ENCODE measurements around the gene SLC8A3. TPM values are rescaled to one million over a fixed set of nuclear protein-coding genes. Genes with fewer than 3 reads are reported as not detected.

SLC8A3 gene
- total RNA-seq, 2 experiments from 2014 or later: not detected

- ChIA-PET CTCF (ENCODE audit: unreplicated experiment) (no interaction called here), POLR2A (interaction anchor here (0.5 to 0.6 kb wide), 2 partner anchors 336 to 677 kb away, joined by 3 read pairs; no protein-coding TSS in a partner anchor)
- no peaks in the 10 kb centered on the region for H3K4me1 ChIP-seq (ENCODE audit: insufficient read depth, low read length, poor library complexity, severe bottlenecking)
- H3K4me2 ChIP-seq (ENCODE audit: low read length): no peak overlapping the region
- no peak for TF ChIP-seq EZH2phosphoT487 (IDR thresholded peaks at IDR 0.05; ENCODE audit: borderline replicate concordance, low read depth, low read length)
- TF ChIP-seq CTCF (conservative IDR thresholded peaks at IDR 0.05; ENCODE audit: low read length): peak; percentile 34; the same call in 1 of the 2 replicates
- no peaks in the 10 kb centered on the region for H3K36me3 ChIP-seq (ENCODE audit: insufficient read depth, low read length)
- no peaks in the 10 kb centered on the region for H3K79me2 ChIP-seq (ENCODE audit: insufficient read depth, low read depth, low read length)
- no peak overlapping the region for H3K4me3 ChIP-seq (ENCODE audit: low read depth, low read length, poor library complexity, severe bottlenecking)
- H3K9me2 ChIP-seq (ENCODE audit: insufficient read depth, low read length): no peaks in the 10 kb centered on the region
- no peaks in the 10 kb centered on the region for H4K20me1 ChIP-seq (ENCODE audit: insufficient read depth, low read length)
- intact Hi-C loops (cut with micrococcal nuclease; ENCODE audit: unreplicated experiment): loop anchor here (5.0 kb wide), 1 partner anchor 730 kb away; no protein-coding TSS in a partner anchor
- H3K9me3 ChIP-seq (ENCODE audit: low read length): no peaks in the 10 kb centered on the region
- BruUV-seq (replicated peaks): no TSS peak
- DNase-seq (ENCODE audit: low spot score): no peak
- H3K27ac ChIP-seq (ENCODE audit: low read depth, low read length, poor library complexity, severe bottlenecking): no peak overlapping the region
- no peak overlapping the region for H2AFZ ChIP-seq (ENCODE audit: low read length)
These were observed 101.4 kb downstream of the SLC8A3 start for GRCh38 chr14:70087380-70087697.

- BruUV-seq (replicated peaks): no TSS peak
- TF ChIP-seq EZH2phosphoT487 (IDR thresholded peaks at IDR 0.05; ENCODE audit: borderline replicate concordance, low read depth, low read length) (no peak), CTCF (conservative IDR thresholded peaks at IDR 0.05; ENCODE audit: low read length) (peak; percentile 76)
- Histone ChIP-seq H3K4me1 (ENCODE audit: insufficient read depth, low read length, poor library complexity, severe bottlenecking) (no peaks in the 10 kb centered on the region), H3K4me3 (ENCODE audit: low read depth, low read length, poor library complexity, severe bottlenecking) (no peak overlapping the region), H3K36me3 (ENCODE audit: insufficient read depth, low read length) (no peaks in the 10 kb centered on the region), H3K4me2 (ENCODE audit: low read length) (no peak overlapping the region), H2AFZ (ENCODE audit: low read length) (no peak overlapping the region), H3K9me2 (ENCODE audit: insufficient read depth, low read length) (no peaks in the 10 kb centered on the region), H3K9me3 (ENCODE audit: low read length) (no peaks in the 10 kb centered on the region), H3K27ac (ENCODE audit: low read depth, low read length, poor library complexity, severe bottlenecking) (no peak overlapping the region), H3K79me2 (ENCODE audit: insufficient read depth, low read depth, low read length) (no peaks in the 10 kb centered on the region), H4K20me1 (ENCODE audit: insufficient read depth, low read length) (no peaks in the 10 kb centered on the region)
- peak; percentile 24 for DNase-seq (ENCODE audit: low spot score)
- ChIA-PET CTCF (ENCODE audit: unreplicated experiment) (no interaction called here), POLR2A (interaction anchor here (0.6 kb wide), 1 partner anchor 336 kb away, joined by 3 read pairs; no protein-coding TSS in a partner anchor)
- intact Hi-C loops (cut with micrococcal nuclease; ENCODE audit: unreplicated experiment): loop anchor here (5.0 kb wide), 1 partner anchor 730 kb away; no protein-coding TSS in a partner anchor
These were observed 101.9 kb downstream of the SLC8A3 start for GRCh38 chr14:70086685-70087379.

GRCh38 chr14:70084226-70084625 lies 104.5 kb downstream of the SLC8A3 start:
- BruUV-seq (replicated peaks): no TSS peak

More at GRCh38 chr14:70084226-70084625, 104.5 kb downstream of the SLC8A3 start:
- no peak for DNase-seq (ENCODE audit: low spot score)
- Histone ChIP-seq H3K9me3 (ENCODE audit: low read length) (no peaks in the 10 kb centered on the region), H3K4me2 (ENCODE audit: low read length) (no peak overlapping the region), H3K4me3 (ENCODE audit: low read depth, low read length, poor library complexity, severe bottlenecking) (no peak overlapping the region), H3K9me2 (ENCODE audit: insufficient read depth, low read length) (no peaks in the 10 kb centered on the region), H4K20me1 (ENCODE audit: insufficient read depth, low read length) (no peaks in the 10 kb centered on the region), H3K27ac (ENCODE audit: low read depth, low read length, poor library complexity, severe bottlenecking) (no peak overlapping the region), H3K36me3 (ENCODE audit: insufficient read depth, low read length) (no peaks in the 10 kb centered on the region), H2AFZ (ENCODE audit: low read length) (no peak overlapping the region), H3K4me1 (ENCODE audit: insufficient read depth, low read length, poor library complexity, severe bottlenecking) (no peaks in the 10 kb centered on the region), H3K79me2 (ENCODE audit: insufficient read depth, low read depth, low read length) (no peaks in the 10 kb centered on the region)
- POLR2A ChIA-PET: no interaction called here
- CTCF ChIA-PET (ENCODE audit: unreplicated experiment): no interaction called here
- intact Hi-C loops (cut with micrococcal nuclease; ENCODE audit: unreplicated experiment): no loop called here
- no peak for TF ChIP-seq CTCF (conservative IDR thresholded peaks at IDR 0.05; ENCODE audit: low read length)
- no peak for TF ChIP-seq EZH2phosphoT487 (IDR thresholded peaks at IDR 0.05; ENCODE audit: borderline replicate concordance, low read depth, low read length)
